Common myeloid progenitor, CD34-positive (primary cell): ENCODE results near the gene ACOXL.

Experiments used
- CTCF ChIA-PET: fragments of 350-600 bp; sonication (Branson Sonifier 250); formaldehyde crosslinking; loops from one replicate; lab custom pipeline; 2021; ENCODE audit warnings: antibody characterized with exemption; lab: Charles Lee
- POLR2A ChIA-PET: fragments of 350-600 bp; sonication (Branson Sonifier 250); formaldehyde crosslinking; loops from one replicate; lab custom pipeline; 2021; ENCODE audit warnings: antibody characterized with exemption; lab: Charles Lee
- DNase-seq, 3 donors: peaks; one replicate each; pipeline versions ENCODE4 v3.0.0 to v3.0.0-alpha.2; 2013
- H3K27ac ChIP-seq, 2 experiments: 1 replicate in 1 of 2; 2 replicates in 1 of 2; pipeline ENCODE4 v1.7.0; 2013; ENCODE audit warnings: inconsistent platforms in 2 of 2, low read length in 2 of 2, mild to moderate bottlenecking in 2 of 2, low read depth in 1 of 2, moderate library complexity in 1 of 2; ENCODE audit not compliant: severe bottlenecking in 2 of 2, insufficient read depth in 1 of 2, poor library complexity in 1 of 2
- H3K27me3 ChIP-seq, 5 experiments: replicated peaks in 2 of 5; 1 replicate in 3 of 5; 2 replicates in 2 of 5; pipeline versions ENCODE4 v1.6.1 to v1.7.0; 2013; ENCODE audit warnings: low read length in 4 of 5, mild to moderate bottlenecking in 2 of 5, moderate library complexity in 2 of 5, inconsistent platforms in 1 of 5; ENCODE audit not compliant: insufficient read depth in 5 of 5, control insufficient read depth in 4 of 5
- H3K36me3 ChIP-seq, 4 experiments: 1 replicate in 2 of 4; 2 replicates in 2 of 4; pipeline versions ENCODE4 v1.6.1 to v1.7.0; 2013; ENCODE audit warnings: low read length in 3 of 4, control low read depth in 1 of 4, mild to moderate bottlenecking in 1 of 4; ENCODE audit not compliant: control insufficient read depth in 4 of 4, insufficient read depth in 4 of 4
- H3K4me1 ChIP-seq, 4 experiments: 1 replicate in 3 of 4; 2 replicates in 1 of 4; pipeline versions ENCODE4 v1.6.1 to v1.7.1; 2013; ENCODE audit warnings: low read length in 3 of 4, mild to moderate bottlenecking in 3 of 4, control low read depth in 1 of 4, inconsistent platforms in 1 of 4, moderate library complexity in 1 of 4; ENCODE audit not compliant: control insufficient read depth in 4 of 4, insufficient read depth in 4 of 4; ENCODE audit errors: control extremely low read depth in 1 of 4
- H3K4me3 ChIP-seq, 7 experiments: 1 replicate in 4 of 7; 2 replicates in 3 of 7; pipeline versions ENCODE4 v1.5.1 to v1.7.0; 2013; ENCODE audit warnings: mild to moderate bottlenecking in 7 of 7, low read length in 6 of 7, moderate library complexity in 6 of 7, inconsistent platforms in 2 of 7, low read depth in 2 of 7, control low read depth in 1 of 7; ENCODE audit not compliant: insufficient read depth in 4 of 7, control insufficient read depth in 1 of 7; ENCODE audit errors: extremely low read depth in 1 of 7
- H3K9me3 ChIP-seq, 5 experiments: 1 replicate in 4 of 5; 2 replicates in 1 of 5; pipeline versions ENCODE4 v1.6.1 to v1.7.1; 2013; ENCODE audit warnings: low read length in 4 of 5, mild to moderate bottlenecking in 2 of 5, inconsistent platforms in 1 of 5, low read depth in 1 of 5, moderate library complexity in 1 of 5; ENCODE audit not compliant: control insufficient read depth in 4 of 5, insufficient read depth in 2 of 5; ENCODE audit errors: control extremely low read depth in 1 of 5
- WGBS: methylation state at CpG from one replicate; pipeline ENCODE4 v1.1.5; 2013; ENCODE audit not compliant: insufficient coverage; 5-methylcytosine and 5-hydroxymethylcytosine counted together

ACOXL gene

DNA sequence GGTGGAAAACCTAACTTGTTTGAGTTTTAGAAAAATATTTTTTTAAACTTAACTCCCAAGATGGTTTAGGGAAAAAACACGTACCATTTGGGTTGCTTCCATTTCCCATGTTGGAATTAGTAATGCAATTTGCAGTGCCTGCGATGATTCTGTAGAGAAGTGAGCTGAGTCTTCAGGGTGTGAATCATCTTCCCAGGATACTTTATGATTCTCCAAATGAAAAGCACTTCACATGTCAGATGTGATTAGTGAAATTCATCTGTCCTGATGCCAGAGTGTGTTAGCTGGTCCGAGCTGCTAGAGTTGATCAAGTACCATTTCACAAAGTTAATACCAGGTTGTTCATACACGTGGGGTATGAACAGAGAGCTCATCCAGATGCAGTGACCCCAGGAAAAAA lies 59.1 kb downstream of the ACOXL start:
- Histone ChIP-seq H3K4me3 (no peak overlapping the region), H3K27ac (no peak overlapping the region), H3K9me3 (no peaks in the 10 kb centered on the region), H3K27me3 (peaks cover 0 to 31% (median 6%) of the 10 kb centered on the region in 5 experiments), H3K4me1 (no peaks in the 10 kb centered on the region), H3K36me3 (no peaks in the 10 kb centered on the region)
- no peak for DNase-seq
- POLR2A ChIA-PET: no interaction called here
- 100% methylated on average over 3 of the region's 4 CpGs for WGBS
- CTCF ChIA-PET: interaction anchor here (1.5 kb wide), 1 partner anchor 9 kb away, joined by 4 read pairs; no protein-coding TSS in a partner anchor

DNA sequence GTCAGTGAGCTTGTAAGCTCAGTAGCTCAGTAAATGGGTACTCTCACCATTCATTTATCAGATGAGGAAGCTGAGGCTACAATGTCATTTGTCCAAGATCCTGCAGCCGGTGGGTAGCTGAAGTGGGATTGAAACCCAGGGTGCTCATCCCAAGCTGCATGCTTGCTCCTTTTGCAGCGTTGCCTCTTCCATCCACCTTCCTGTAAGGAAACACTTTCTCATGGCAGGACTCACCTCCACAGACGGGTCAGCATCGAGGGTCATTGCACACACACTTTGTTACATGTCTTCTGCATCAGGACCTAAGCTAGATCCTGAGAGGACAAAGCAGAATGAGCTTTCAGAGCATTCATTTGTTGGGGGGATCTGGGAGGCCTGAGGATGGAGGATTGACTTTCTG lies 60.7 kb downstream of the ACOXL start:
- no peak overlapping the region for H3K4me3 ChIP-seq
- no peak overlapping the region for H3K27ac ChIP-seq
- H3K27me3 ChIP-seq: peaks cover 0 to 36% (median 12%) of the 10 kb centered on the region in 5 experiments
- H3K4me1 ChIP-seq: no peaks in the 10 kb centered on the region
- ChIA-PET POLR2A (interaction anchor here (1.2 kb wide), 1 partner anchor 12 kb away, joined by 9 read pairs; no protein-coding TSS in a partner anchor), CTCF (interaction anchor here (0.5 to 0.7 kb wide), 2 partner anchors 12 to 107 kb away, joined by 3 read pairs; no protein-coding TSS in a partner anchor)
- 100% methylated on average over 3 of the region's 4 CpGs for WGBS
- H3K36me3 ChIP-seq: no peaks in the 10 kb centered on the region
- H3K9me3 ChIP-seq: no peaks in the 10 kb centered on the region
- DNase-seq: no peak

DNA sequence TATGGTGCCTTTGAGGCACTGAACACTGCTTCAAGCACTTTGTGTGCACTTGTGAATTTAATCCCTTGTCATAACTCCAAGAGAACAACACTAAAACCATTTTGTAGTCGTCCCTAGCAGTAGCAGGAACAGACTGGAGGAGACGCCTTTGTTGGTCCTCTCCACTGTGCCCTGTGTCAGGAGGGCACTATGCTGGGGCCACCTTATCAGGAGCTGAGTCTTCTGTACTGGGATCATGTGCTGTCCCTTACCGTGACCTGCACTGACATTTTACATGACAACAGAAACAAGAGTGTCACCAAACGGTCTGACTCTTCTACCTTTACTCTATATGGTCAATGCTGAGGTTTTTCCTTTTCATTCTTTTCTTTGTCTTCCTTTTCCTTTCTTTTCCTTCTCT lies 62.0 kb downstream of the ACOXL start:
- DNase-seq: no peak
- H3K9me3 ChIP-seq: peaks cover 0 to 3% (median 0%) of the 10 kb centered on the region in 5 experiments
- H3K27me3 ChIP-seq: peaks cover 0 to 31% (median 13%) of the 10 kb centered on the region in 5 experiments
- H3K27ac ChIP-seq: no peak overlapping the region
- ChIA-PET CTCF (no interaction called here), POLR2A (no interaction called here)
- no peaks in the 10 kb centered on the region for H3K36me3 ChIP-seq
- no peak overlapping the region for H3K4me3 ChIP-seq
- no peaks in the 10 kb centered on the region for H3K4me1 ChIP-seq
- 85% methylated on average over 4 of the region's 4 CpGs for WGBS

DNA sequence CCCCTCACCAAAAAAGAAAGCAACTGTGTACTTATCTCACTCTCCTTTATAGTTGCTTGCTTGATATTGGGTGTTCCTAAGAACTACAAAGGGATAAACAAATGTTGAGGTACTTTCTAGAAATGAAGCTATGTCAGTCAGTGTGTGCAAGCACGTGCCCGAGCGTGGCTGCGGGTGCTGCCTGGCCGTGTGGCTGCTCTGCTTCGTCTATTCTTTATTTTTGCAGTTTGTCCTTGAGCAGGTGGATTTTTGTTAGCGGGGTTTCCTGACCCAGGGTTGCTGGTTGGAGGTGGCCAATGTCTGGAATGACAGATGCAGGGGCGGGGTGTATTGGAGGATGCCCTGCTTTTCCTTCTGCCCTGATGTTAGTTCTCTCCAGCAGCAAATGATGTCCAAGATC lies 62.6 kb downstream of the ACOXL start:
- peaks cover 0 to 9% (median 2%) of the 10 kb centered on the region in 5 experiments for H3K9me3 ChIP-seq
- peaks cover 0 to 34% (median 14%) of the 10 kb centered on the region in 5 experiments for H3K27me3 ChIP-seq
- 97% methylated on average over 6 of the region's 8 CpGs for WGBS
- ChIA-PET CTCF (no interaction called here), POLR2A (no interaction called here)
- no peak overlapping the region for H3K4me3 ChIP-seq
- H3K27ac ChIP-seq: no peak overlapping the region
- no peaks in the 10 kb centered on the region for H3K36me3 ChIP-seq
- no peak for DNase-seq
- H3K4me1 ChIP-seq: no peaks in the 10 kb centered on the region

DNA sequence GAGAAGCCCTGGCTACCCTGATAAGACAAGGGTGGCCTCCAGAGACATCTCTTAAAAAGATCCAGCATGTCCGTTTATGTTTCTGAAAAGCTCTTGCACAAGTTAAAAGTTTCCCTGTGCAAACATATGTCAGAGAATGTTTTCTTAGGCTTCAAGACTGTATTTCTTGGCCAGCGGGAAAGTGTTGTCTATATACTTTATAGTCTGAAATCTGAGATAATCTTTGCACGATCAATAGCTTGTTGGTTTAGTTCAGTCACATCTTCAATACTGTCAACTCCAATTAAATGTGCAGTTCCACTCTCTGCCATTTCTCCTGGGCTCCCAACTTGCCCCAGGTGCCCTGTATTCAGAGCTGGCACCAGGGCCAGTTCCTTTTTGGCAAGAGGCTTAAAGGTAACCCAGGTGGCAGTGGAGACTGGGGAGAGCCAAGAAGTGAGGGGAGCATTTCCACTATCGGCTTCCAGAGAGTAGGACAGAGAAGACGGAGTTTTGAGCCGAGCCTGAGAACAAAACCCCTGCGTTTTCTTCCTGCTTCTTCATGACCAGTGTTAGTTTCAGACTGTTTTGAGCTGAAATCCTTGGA lies 64.4 kb downstream of the ACOXL start:
- no peak for DNase-seq
- H3K9me3 ChIP-seq: peaks cover 0 to 9% (median 2%) of the 10 kb centered on the region in 5 experiments
- ChIA-PET POLR2A (interaction anchor here (0.6 kb wide), 1 partner anchor 75 kb away, joined by 3 read pairs; no protein-coding TSS in a partner anchor), CTCF (no interaction called here)
- H3K4me3 ChIP-seq: no peak overlapping the region
- H3K4me1 ChIP-seq: no peaks in the 10 kb centered on the region
- H3K27ac ChIP-seq: no peak overlapping the region
- peaks cover 0 to 37% (median 15%) of the 10 kb centered on the region in 5 experiments for H3K27me3 ChIP-seq
- 98% methylated on average over 5 of the region's 7 CpGs for WGBS
- no peaks in the 10 kb centered on the region for H3K36me3 ChIP-seq

DNA sequence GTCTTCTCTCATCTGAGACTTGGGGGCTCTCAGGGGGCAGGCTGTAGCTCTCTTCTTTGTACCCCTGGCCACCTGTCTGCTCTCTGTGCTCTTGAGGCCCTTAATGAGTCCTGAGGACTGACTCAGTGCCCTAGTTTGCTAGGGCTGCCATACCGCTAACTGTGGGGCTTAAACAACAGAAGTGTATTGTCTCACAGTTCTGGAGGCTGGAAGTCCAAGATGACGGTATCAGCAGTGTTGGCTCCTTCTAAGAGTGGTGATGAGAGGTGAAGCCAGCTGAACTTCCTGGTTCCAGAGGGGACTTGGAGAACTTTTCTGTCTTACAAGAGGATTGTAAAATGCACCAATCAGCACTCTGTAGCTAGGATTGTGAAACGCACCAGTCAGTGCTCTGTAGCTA lies 67.0 kb downstream of the ACOXL start:
- Histone ChIP-seq H3K27ac (no peak overlapping the region), H3K9me3 (peaks cover 0 to 11% (median 5%) of the 10 kb centered on the region in 5 experiments), H3K27me3 (peaks cover 0 to 23% (median 15%) of the 10 kb centered on the region in 5 experiments), H3K36me3 (no peaks in the 10 kb centered on the region), H3K4me3 (no peak overlapping the region), H3K4me1 (no peaks in the 10 kb centered on the region)
- 100% methylated on average over 3 of the region's 3 CpGs for WGBS
- DNase-seq: no peak
- CTCF ChIA-PET: no interaction called here
- POLR2A ChIA-PET: no interaction called here

DNA sequence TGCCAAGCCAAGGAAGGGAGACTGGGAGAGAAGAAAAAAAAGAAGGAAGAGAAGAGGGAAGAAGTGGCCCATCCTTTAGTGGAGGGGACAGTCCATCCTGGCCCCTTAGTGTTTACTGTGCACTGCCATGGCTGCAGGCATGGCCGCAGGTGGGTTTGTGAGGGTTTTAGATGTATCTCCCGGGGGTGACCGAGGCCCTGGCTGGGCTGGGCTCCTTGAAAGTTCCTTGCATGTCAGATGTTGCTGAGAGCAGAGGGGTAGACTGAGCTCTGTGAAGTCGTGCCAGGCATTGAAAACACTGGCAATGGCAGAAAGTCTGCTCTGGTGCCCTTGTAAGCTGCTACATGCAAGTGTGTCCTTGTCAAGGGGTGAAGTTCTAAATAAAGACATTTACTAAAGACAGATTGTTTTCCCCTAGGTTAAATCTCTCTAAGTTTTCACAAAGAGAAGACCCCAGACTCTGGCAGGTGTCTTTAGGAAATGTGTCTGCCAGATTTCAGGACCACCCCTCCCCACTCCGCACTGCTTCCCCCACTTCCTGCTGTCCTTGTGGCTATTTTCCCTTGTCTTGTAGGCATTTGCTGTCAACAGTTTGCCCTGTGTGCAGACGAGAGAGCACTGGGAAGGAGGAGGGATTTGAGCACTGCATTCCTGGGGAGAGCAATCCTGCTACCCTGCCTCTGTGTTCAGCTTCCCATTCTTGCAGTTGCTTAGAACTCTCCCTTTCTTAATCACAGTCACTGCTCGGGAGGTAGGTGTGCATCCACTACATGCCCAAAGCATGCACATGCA lies 68.4 kb downstream of the ACOXL start:
- POLR2A ChIA-PET: no interaction called here
- H3K27me3 ChIP-seq: peaks cover 0 to 18% (median 15%) of the 10 kb centered on the region in 5 experiments

More for the DNA sequence above, 68.4 kb downstream of the ACOXL start:
- no peak for DNase-seq
- no peak overlapping the region for H3K27ac ChIP-seq
- no peak overlapping the region for H3K4me3 ChIP-seq
- H3K4me1 ChIP-seq: peaks cover 0 to 10% (median 9%) of the 10 kb centered on the region in 4 experiments
- no peaks in the 10 kb centered on the region for H3K36me3 ChIP-seq
- WGBS: 92% methylated on average over 6 of the region's 7 CpGs
- peaks cover 0 to 11% (median 6%) of the 10 kb centered on the region in 5 experiments for H3K9me3 ChIP-seq
- CTCF ChIA-PET: no interaction called here
